Left cardiac atrium (tissue), 4 donors: ENCODE results near the gene CUX1. TPM values are rescaled to one million over a fixed set of nuclear protein-coding genes. Genes with fewer than 3 reads are reported as not detected.
"Not testable (repeated sequence)": the region's sequence is repeated elsewhere in the genome, so short reads cannot be mapped to it uniquely, and the experiment has no call there.

ENCODE experiments used
- ATAC-seq, 2 donors: fragments of 200-7000 bp; cut with Tn5 transposase; one replicate each; pipeline ENCODE4 v1.9.1; 2020; ENCODE audit warnings: mild to moderate bottlenecking in 2 of 2, moderate library complexity in 2 of 2
- DNase-seq: peaks from one replicate; pipeline ENCODE4 v3.0.0-alpha.2; 2020
- intact Hi-C, 2 donors: fragments of 100-400 bp; cut with DNase I; formaldehyde crosslinking; loops; one replicate each; pipeline versions ENCODE4 v1.14.1 to v1.15.1; 2022 to 2023
- total RNA-seq, 2 donors: library from RNA; stranded (reverse); fragmentation: NEBNext Ultra II Directional; extraction: Animal tissue kit (Norgen Biotek cat#: 25700); gene quantifications; one replicate each; pipeline ENCODE4 v1.2.1, GENCODE V29; 2021
- donor health status: DM: no; HTN: yes; CAD: no.
- donor health status: DM: no; HTN: yes; CAD: no; lungs with severe emphysema.
- donor health status: DM: yes; HTN: yes; CAD: no.
- donor health status: Dilated cardiomyopathy.

Gene CUX1
- total RNA-seq, 2 donors from 2014 or later, result 81.6 to 108 TPM

GRCh38 chr7:101880282-101881054 is 63.0 kb downstream of the CUX1 start:
- ATAC-seq, result no peak
- DNase-seq, result no peak
- intact Hi-C loops, result no loop called here

GRCh38 chr7:101882005-101882421 is 64.6 kb downstream of the CUX1 start:
- intact Hi-C loops, result no loop called here
- DNase-seq, result no peak
- peak in 1 of 2 donors; percentile 30 for ATAC-seq

GRCh38 chr7:101882595-101883564 is 65.5 kb downstream of the CUX1 start:
- intact Hi-C loops, result no loop called here
- peak; percentile 91 for DNase-seq
- ATAC-seq, result peak; percentile 90 to 95

GRCh38 chr7:101884671-101885596 is 67.5 kb downstream of the CUX1 start:
- no peak for DNase-seq
- no peak for ATAC-seq
- intact Hi-C loops, result no loop called here

- ATAC-seq (peak in 1 of 2 donors; percentile 6), DNase-seq (no peak)
- intact Hi-C loops, result no loop called here
Measured at GRCh38 chr7:101885597-101885955, 68.2 kb downstream of the CUX1 start.

- intact Hi-C loops, DNase-seq, ATAC-seq: not testable (repeated sequence)
Measured at GRCh38 chr7:101887352-101887751, 69.9 kb downstream of the CUX1 start.

- DNase-seq, intact Hi-C loops, ATAC-seq: not testable (repeated sequence)
Measured at GRCh38 chr7:101888564-101888963, 71.1 kb downstream of the CUX1 start.

GRCh38 chr7:101890749-101891523 is 73.5 kb downstream of the CUX1 start:
- intact Hi-C loops, result no loop called here
- no peak for ATAC-seq
- no peak for DNase-seq

GRCh38 chr7:101891936-101892640 is 74.7 kb downstream of the CUX1 start:
- ATAC-seq (peak; percentile 36 to 63), DNase-seq (no peak)
- intact Hi-C loops, result no loop called here

GRCh38 chr7:101893341-101894082 is 76.1 kb downstream of the CUX1 start:
- intact Hi-C loops, result no loop called here
- ATAC-seq, result no peak
- no peak for DNase-seq

- DNase-seq, result no peak
- ATAC-seq, result no peak
- intact Hi-C loops, result no loop called here
Measured at GRCh38 chr7:101896316-101896715, 78.9 kb downstream of the CUX1 start.

GRCh38 chr7:101896941-101897340 is 79.5 kb downstream of the CUX1 start:
- DNase-seq (no peak), ATAC-seq (no peak)
- intact Hi-C loops, result no loop called here

GRCh38 chr7:101898106-101898505 is 80.7 kb downstream of the CUX1 start:
- intact Hi-C loops, result no loop called here
- no peak for ATAC-seq
- DNase-seq, result no peak

GRCh38 chr7:101899616-101900015 is 82.2 kb downstream of the CUX1 start:
- no peak for ATAC-seq
- DNase-seq, result no peak
- intact Hi-C loops, result no loop called here

- peak; percentile 44 for DNase-seq
Measured at GRCh38 chr7:101900103-101900502, 82.7 kb downstream of the CUX1 start.

GRCh38 chr7:101901661-101902491 is 84.5 kb downstream of the CUX1 start:
- intact Hi-C loops, result no loop called here
- DNase-seq (no peak), ATAC-seq (peak in 1 of 2 donors; percentile 16)

More at GRCh38 chr7:101900103-101900502, 82.7 kb downstream of the CUX1 start:
- peak; percentile 60 to 74 for ATAC-seq
- intact Hi-C loops, result no loop called here
